GM10248 (cell line): ENCODE data around the gene AFAP1.

Source experiments
- CTCF ChIA-PET: fragments of 300-600 bp; sonication (Branson Sonifier 250); formaldehyde crosslinking; extraction: SDS; loops from one replicate; lab custom pipeline; 2021; ENCODE audit warnings: antibody characterized with exemption; lab: Yijun Ruan, JAX
- POLR2A ChIA-PET: fragments of 350-650 bp; sonication (Branson Sonifier 250); formaldehyde crosslinking; extraction: SDS; loops from one replicate; lab custom pipeline; 2020; ENCODE audit warnings: antibody characterized with exemption; lab: Yijun Ruan, JAX
- DNase-seq: peaks from one replicate; pipeline ENCODE4 v3.0.0; 2012; ENCODE audit errors: extremely low spot score
- CTCF ChIP-seq: IDR thresholded peaks from 2 replicates; pipeline ENCODE4 v1.5.1; 2012; ENCODE audit warnings: mild to moderate bottlenecking, low read depth; ENCODE audit errors: extremely low read depth, missing control alignments, control extremely low read depth

The AFAP1 gene

GRCh38 chr4:7820031-7820818 lies 119.4 kb downstream of the AFAP1 start:
- ChIA-PET CTCF (interaction anchor here (1.7 to 17.9 kb wide), 3 partner anchors 11 to 59 kb away, joined by 6 to 239 read pairs (median 8); no protein-coding TSS in a partner anchor), POLR2A (no interaction called here)
- DNase-seq = no peak
- no peak for TF ChIP-seq CTCF

GRCh38 chr4:7819446-7819845 lies 120.2 kb downstream of the AFAP1 start:
- DNase-seq = no peak
- no peak for TF ChIP-seq CTCF
- ChIA-PET CTCF (interaction anchor here (1.7 to 17.9 kb wide), 2 partner anchors 12 to 15 kb away, joined by 6 to 239 read pairs; no protein-coding TSS in a partner anchor), POLR2A (no interaction called here)

GRCh38 chr4:7818399-7818911 lies 121.2 kb downstream of the AFAP1 start:
- POLR2A ChIA-PET = no interaction called here
- CTCF ChIA-PET = interaction anchor here (1.1 to 17.9 kb wide), 5 partner anchors 13 to 56 kb away, joined by 3 to 239 read pairs (median 6); no protein-coding TSS in a partner anchor
- no peak for DNase-seq
- TF ChIP-seq CTCF = no peak

- ChIA-PET POLR2A (no interaction called here), CTCF (interaction anchor here (1.1 to 17.9 kb wide), 6 partner anchors 8 to 56 kb away, joined by 3 to 239 read pairs (median 6); no protein-coding TSS in a partner anchor)
- TF ChIP-seq CTCF = no peak
- no peak for DNase-seq
These were observed 121.7 kb downstream of the AFAP1 start for GRCh38 chr4:7817877-7818398.

- ChIA-PET CTCF (interaction anchor here (1.6 to 17.9 kb wide), 3 partner anchors 10 to 55 kb away, joined by 4 to 239 read pairs (median 6); no protein-coding TSS in a partner anchor), POLR2A (no interaction called here)
- DNase-seq = no peak
- no peak for TF ChIP-seq CTCF
These were observed 122.9 kb downstream of the AFAP1 start for GRCh38 chr4:7816771-7817170.

- DNase-seq = no peak
- TF ChIP-seq CTCF = no peak
- ChIA-PET CTCF (interaction anchor here (0.6 to 17.9 kb wide), 5 partner anchors 8 to 29 kb away, joined by 3 to 239 read pairs (median 3); no protein-coding TSS in a partner anchor), POLR2A (no interaction called here)
These were observed 123.7 kb downstream of the AFAP1 start for GRCh38 chr4:7815981-7816380.
